HG02623 (cell line): ENCODE data around the gene LPCAT3.
"Not testable (repeated sequence)": the region's sequence is repeated elsewhere in the genome, so short reads cannot be mapped to it uniquely, and the experiment has no call there.

Experiments used
- ATAC-seq: cut with Tn5 transposase; IDR thresholded peaks from one replicate; pipeline ENCODE4 v1.9.1; 2021; ENCODE audit warnings: moderate library complexity; ENCODE audit not compliant: unreplicated experiment

LPCAT3 gene

GRCh38 chr12:7018350-7019042 is at the start of gene LPCAT3:
TSS of gene LPCAT3 (minus strand) at chr12:7018476. CDS start at chr12:7018424, 52 bp downstream.
- peak; percentile 89 for ATAC-seq

- no peak for ATAC-seq
Measured at GRCh38 chr12:7067096-7067495, 48.8 kb upstream of the LPCAT3 start.

- ATAC-seq: no peak
Measured at GRCh38 chr12:7066596-7066995, 48.3 kb upstream of the LPCAT3 start.

GRCh38 chr12:7065073-7065623 is 46.9 kb upstream of the LPCAT3 start:
- no peak for ATAC-seq

GRCh38 chr12:7064516-7064915 is 46.2 kb upstream of the LPCAT3 start:
- no peak for ATAC-seq

GRCh38 chr12:7061596-7061995 is 43.3 kb upstream of the LPCAT3 start:
- ATAC-seq: no peak

- ATAC-seq: no peak
Measured at GRCh38 chr12:7061138-7061537, 42.9 kb upstream of the LPCAT3 start.

GRCh38 chr12:7060353-7060954 is 42.2 kb upstream of the LPCAT3 start, which contains the start of gene C1S:
TSS of gene C1S (plus strand) at chr12:7060718. CDS start at chr12:7061913, 1,195 bp downstream.
- ATAC-seq: no peak

- no peak for ATAC-seq
Measured at GRCh38 chr12:7059780-7060179, 41.5 kb upstream of the LPCAT3 start.

- ATAC-seq: no peak
Measured at GRCh38 chr12:7058850-7059395, 40.6 kb upstream of the LPCAT3 start.

- no peak for ATAC-seq
Measured at GRCh38 chr12:7058163-7058845, 40.0 kb upstream of the LPCAT3 start.

- not testable (repeated sequence) for ATAC-seq
Measured at GRCh38 chr12:7055736-7056135, 37.5 kb upstream of the LPCAT3 start.

GRCh38 chr12:7054925-7055324 is 36.6 kb upstream of the LPCAT3 start:
- no peak for ATAC-seq

GRCh38 chr12:7049973-7050372 is 31.7 kb upstream of the LPCAT3 start:
- ATAC-seq: not testable (repeated sequence)

- not testable (repeated sequence) for ATAC-seq
Measured at GRCh38 chr12:7049445-7049951, 31.2 kb upstream of the LPCAT3 start.

- ATAC-seq: no peak
Measured at GRCh38 chr12:7047306-7047705, 29.0 kb upstream of the LPCAT3 start.

- ATAC-seq: no peak
Measured at GRCh38 chr12:7046383-7047105, 28.3 kb upstream of the LPCAT3 start.

- no peak for ATAC-seq
Measured at GRCh38 chr12:7045913-7046312, 27.6 kb upstream of the LPCAT3 start.

GRCh38 chr12:7042842-7043241 is 24.6 kb upstream of the LPCAT3 start:
- no peak for ATAC-seq

- ATAC-seq: no peak
Measured at GRCh38 chr12:7039403-7039802, 21.1 kb upstream of the LPCAT3 start.

GRCh38 chr12:7038591-7038990 is 20.3 kb upstream of the LPCAT3 start:
- ATAC-seq: no peak
